ENCODE data around the gene FOXP1.

DNA sequence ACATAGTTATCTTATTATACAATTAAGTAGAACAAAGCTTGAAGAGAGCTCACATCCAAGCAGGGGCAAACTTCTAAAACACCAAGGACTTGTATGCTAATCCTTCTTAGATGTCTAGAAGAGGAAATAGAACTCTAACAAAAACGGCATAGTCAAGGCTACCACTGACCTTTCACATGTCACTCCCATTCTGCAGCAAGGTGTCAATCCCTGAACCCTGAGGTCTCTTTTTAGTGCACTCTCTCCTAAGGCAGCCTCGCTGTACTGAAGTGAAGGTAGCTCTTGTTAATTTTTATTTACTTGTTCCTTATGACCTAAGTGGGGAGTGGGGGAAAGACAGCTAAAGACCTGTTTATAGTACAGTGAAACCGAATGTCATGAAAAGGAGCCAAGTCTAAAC lies 506.5 kb downstream of the FOXP1 start:
- TF ChIP-seq, protein P1, sequence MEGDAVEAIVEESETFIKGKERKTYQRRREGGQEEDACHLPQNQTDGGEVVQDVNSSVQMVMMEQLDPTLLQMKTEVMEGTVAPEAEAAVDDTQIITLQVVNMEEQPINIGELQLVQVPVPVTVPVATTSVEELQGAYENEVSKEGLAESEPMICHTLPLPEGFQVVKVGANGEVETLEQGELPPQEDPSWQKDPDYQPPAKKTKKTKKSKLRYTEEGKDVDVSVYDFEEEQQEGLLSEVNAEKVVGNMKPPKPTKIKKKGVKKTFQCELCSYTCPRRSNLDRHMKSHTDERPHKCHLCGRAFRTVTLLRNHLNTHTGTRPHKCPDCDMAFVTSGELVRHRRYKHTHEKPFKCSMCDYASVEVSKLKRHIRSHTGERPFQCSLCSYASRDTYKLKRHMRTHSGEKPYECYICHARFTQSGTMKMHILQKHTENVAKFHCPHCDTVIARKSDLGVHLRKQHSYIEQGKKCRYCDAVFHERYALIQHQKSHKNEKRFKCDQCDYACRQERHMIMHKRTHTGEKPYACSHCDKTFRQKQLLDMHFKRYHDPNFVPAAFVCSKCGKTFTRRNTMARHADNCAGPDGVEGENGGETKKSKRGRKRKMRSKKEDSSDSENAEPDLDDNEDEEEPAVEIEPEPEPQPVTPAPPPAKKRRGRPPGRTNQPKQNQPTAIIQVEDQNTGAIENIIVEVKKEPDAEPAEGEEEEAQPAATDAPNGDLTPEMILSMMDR (IDR thresholded peaks at IDR 0.05), result no peak
- no peak for TF ChIP-seq POLR2A (IDR thresholded peaks at IDR 0.05)

Data from uterus (tissue), 2 donors.